GM23338 (cell line): ENCODE measurements around the gene KRTAP4-11. TPM values are rescaled to one million over a fixed set of nuclear protein-coding genes. Genes with fewer than 3 reads are reported as not detected.
"Not testable (repeated sequence)": the region's sequence is repeated elsewhere in the genome, so short reads cannot be mapped to it uniquely, and the experiment has no call there.

Experiments used
- ATAC-seq: fragments of 200-7000 bp; cut with Tn5 transposase; 3 replicates; pipeline ENCODE4 v1.9.1; 2020
- DNase-seq: peaks from one replicate; pipeline ENCODE4 v3.0.0-alpha.2; 2015; ENCODE audit warnings: low spot score
- H2AFZ ChIP-seq: fragments of 200-600 bp; sonication (generic); 2 replicates; pipeline ENCODE4 v1.8.0; 2016; ENCODE audit warnings: antibody characterized with exemption, mild to moderate bottlenecking, moderate library complexity
- H3F3A ChIP-seq: fragments of 200-600 bp; sonication (generic); replicated peaks from 2 replicates; pipeline ENCODE4 v1.8.0; 2017; ENCODE audit warnings: antibody characterized with exemption, mixed run types, low read depth
- H3K27ac ChIP-seq: fragments of 200-600 bp; sonication (generic); 2 replicates; pipeline ENCODE4 v1.6.1; 2016; ENCODE audit warnings: low read depth
- H3K27me3 ChIP-seq: fragments of 200-600 bp; sonication (generic); 2 replicates; pipeline ENCODE4 v1.8.0; 2016; ENCODE audit warnings: mild to moderate bottlenecking, mixed run types, moderate library complexity; ENCODE audit not compliant: insufficient read depth
- H3K36me3 ChIP-seq: fragments of 200-600 bp; sonication (generic); 2 replicates; pipeline ENCODE4 v1.8.0; 2016; ENCODE audit warnings: mild to moderate bottlenecking; ENCODE audit not compliant: insufficient read depth
- H3K4me1 ChIP-seq: fragments of 200-600 bp; sonication (generic); 2 replicates; pipeline ENCODE4 v1.8.0; 2016; ENCODE audit warnings: mild to moderate bottlenecking, moderate library complexity; ENCODE audit not compliant: insufficient read depth
- H3K4me2 ChIP-seq: fragments of 200-600 bp; sonication (generic); 2 replicates; pipeline ENCODE4 v1.7.1; 2017; ENCODE audit warnings: mixed run types
- H3K4me3 ChIP-seq: fragments of 200-600 bp; sonication (generic); 2 replicates; pipeline ENCODE4 v1.6.1; 2016; ENCODE audit warnings: mixed run types
- H3K79me2 ChIP-seq: fragments of 200-600 bp; sonication (generic); replicated peaks from 2 replicates; pipeline ENCODE4 v1.8.0; 2017; ENCODE audit warnings: mild to moderate bottlenecking; ENCODE audit not compliant: insufficient read depth
- H3K9me2 ChIP-seq: fragments of 200-600 bp; sonication (generic); 2 replicates; pipeline ENCODE4 v1.8.0; 2017; ENCODE audit not compliant: insufficient read depth
- H4K20me1 ChIP-seq: fragments of 200-600 bp; sonication (generic); replicated peaks from 2 replicates; pipeline ENCODE4 v1.8.0; 2017; ENCODE audit warnings: mild to moderate bottlenecking; ENCODE audit not compliant: insufficient read depth
- H3K27ac Mint-ChIP-seq: 2 replicates; pipeline ENCODE4 v1.8.0; 2020; ENCODE audit warnings: inconsistent platforms, mild to moderate bottlenecking, moderate library complexity, mixed read lengths
- H3K27me3 Mint-ChIP-seq: 3 replicates; pipeline ENCODE4 v1.8.0; 2022; ENCODE audit warnings: low read depth, mild to moderate bottlenecking, moderate library complexity, mixed read lengths, inconsistent platforms; ENCODE audit not compliant: insufficient read depth, poor library complexity
- H3K36me3 Mint-ChIP-seq: 3 replicates; pipeline ENCODE4 v1.8.0; 2021; ENCODE audit warnings: low read depth, mild to moderate bottlenecking, inconsistent platforms, moderate library complexity, mixed read lengths
- H3K4me1 Mint-ChIP-seq: 3 replicates; pipeline ENCODE4 v1.8.0; 2020; ENCODE audit warnings: mild to moderate bottlenecking, inconsistent platforms, mixed read lengths
- H3K4me3 Mint-ChIP-seq: 3 replicates; pipeline ENCODE4 v1.8.0; 2021; ENCODE audit warnings: moderate library complexity, mild to moderate bottlenecking, inconsistent platforms, mixed read lengths
- H3K9me3 Mint-ChIP-seq: 3 replicates; pipeline ENCODE4 v1.8.0; 2020; ENCODE audit warnings: moderate library complexity, mild to moderate bottlenecking, inconsistent platforms, mixed read lengths
- ZNF114 ChIP-seq: fragments of 250-450 bp; sonication (Bioruptor Pico); IDR thresholded peaks from 2 replicates; pipeline ENCODE4 v1.5.0; 2020; ENCODE audit warnings: mild to moderate bottlenecking, moderate library complexity
- ZNF462 ChIP-seq: fragments of 250-450 bp; sonication (Bioruptor Pico); IDR thresholded peaks from 2 replicates; pipeline ENCODE4 v1.5.0; 2020; ENCODE audit warnings: mild to moderate bottlenecking, moderate library complexity
- polyA plus RNA-seq: library from polyadenylated mRNA; unstranded; fragments of >200 nt; fragmentation: Nextera tagmentation; extraction: Ambion mirVana; gene quantifications from 2 replicates; pipeline ENCODE4 v1.2.1, GENCODE V29; 2016
- total RNA-seq: library from RNA; depleted of rRNA; stranded (reverse); fragments of >200 nt; shearing (Covaris generic); gene quantifications from 2 replicates; pipeline ENCODE4 v1.2.3, GENCODE V29; 2014

The KRTAP4-11 gene
- total and polyA plus RNA-seq, 2 experiments from 2014 or later: not detected

DNA sequence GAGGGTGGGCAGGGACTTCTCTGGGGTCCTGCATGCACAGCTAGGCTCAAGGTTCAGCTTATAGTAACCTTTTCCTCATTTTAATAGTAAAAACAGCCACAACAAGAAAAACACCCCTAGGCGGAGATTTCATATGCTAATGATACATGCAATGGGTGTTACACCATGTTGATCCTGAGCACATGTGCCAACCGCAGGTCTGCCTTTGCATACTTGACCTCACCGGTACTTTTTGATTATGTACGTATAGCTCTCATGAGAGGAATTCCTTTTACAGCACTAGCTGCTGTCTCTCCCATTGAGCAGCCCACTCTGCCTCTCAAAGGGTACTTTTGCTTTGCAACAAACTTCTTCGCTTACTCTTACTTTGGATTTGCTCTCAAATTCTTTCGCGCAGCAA is 22.1 kb downstream of the KRTAP4-11 start (continued):
- TF ChIP-seq ZNF462 (CRISPR knock-in tag) (no peak), ZNF114 (no peak)

GRCh38 chr17:41088760-41089352 is 29.3 kb downstream of the KRTAP4-11 start:
- H4K20me1 ChIP-seq, H3K27ac Mint-ChIP-seq, H3K27me3 ChIP-seq, H3K4me3 Mint-ChIP-seq, H3K79me2 ChIP-seq, H3K4me1 ChIP-seq, H3K9me2 ChIP-seq, H3K36me3 ChIP-seq, DNase-seq, H3K27me3 Mint-ChIP-seq, H3F3A ChIP-seq, H2AFZ ChIP-seq, H3K4me3 ChIP-seq, H3K4me2 ChIP-seq, H3K27ac ChIP-seq, ATAC-seq: not testable (repeated sequence)
- Mint-ChIP-seq H3K9me3 (peaks cover 28% of the 10 kb centered on the region), H3K4me1 (peaks cover 13% of the 10 kb centered on the region), H3K36me3 (peaks cover 16% of the 10 kb centered on the region)

- H3K79me2 ChIP-seq, DNase-seq, ATAC-seq, H3K4me1 ChIP-seq, H3K27me3 Mint-ChIP-seq, H3F3A ChIP-seq, H3K36me3 Mint-ChIP-seq, H3K4me2 ChIP-seq, H4K20me1 ChIP-seq, H3K27ac Mint-ChIP-seq, H2AFZ ChIP-seq, H3K9me2 ChIP-seq, H3K4me3 ChIP-seq, H3K36me3 ChIP-seq, H3K27ac ChIP-seq, H3K4me3 Mint-ChIP-seq, H3K9me3 Mint-ChIP-seq, H3K27me3 ChIP-seq: not testable (repeated sequence)
- H3K4me1 Mint-ChIP-seq: peaks cover 17% of the 10 kb centered on the region
These were observed 33.9 kb downstream of the KRTAP4-11 start, which contains the start of gene KRTAP4-7 for GRCh38 chr17:41084100-41084856. Gene KRTAP4-7 (plus strand): TSS chr17:41084150. CDS start chr17:41084207, 57 bp downstream.

DNA sequence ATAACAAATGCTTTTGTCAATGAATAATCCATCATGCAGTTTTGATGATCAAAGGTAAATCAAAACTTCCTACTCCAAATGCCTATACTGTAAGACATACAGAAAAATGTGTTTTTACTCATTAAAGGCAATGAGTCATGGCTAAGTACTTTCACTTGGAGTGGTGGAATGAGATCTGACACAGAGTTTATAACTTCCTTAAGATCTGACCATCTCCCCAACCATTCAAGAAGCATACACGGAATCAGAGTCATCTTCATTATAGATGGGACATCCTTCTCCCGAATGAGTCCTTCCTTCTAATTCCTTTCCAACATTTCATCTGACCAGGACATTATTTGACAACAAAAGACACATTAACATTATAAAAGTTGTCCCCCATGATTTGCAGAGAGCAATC is 34.7 kb downstream of the KRTAP4-11 start:
- H3K4me1 ChIP-seq, H2AFZ ChIP-seq, H3K27ac ChIP-seq, H3K36me3 ChIP-seq, H3K27ac Mint-ChIP-seq, H3K27me3 Mint-ChIP-seq, H4K20me1 ChIP-seq, H3K36me3 Mint-ChIP-seq, H3K4me2 ChIP-seq, ATAC-seq, H3K27me3 ChIP-seq, DNase-seq, H3F3A ChIP-seq, H3K9me3 Mint-ChIP-seq, H3K4me3 ChIP-seq, H3K4me3 Mint-ChIP-seq, H3K79me2 ChIP-seq, H3K9me2 ChIP-seq: not testable (repeated sequence)
- peaks cover 17% of the 10 kb centered on the region for H3K4me1 Mint-ChIP-seq
